Neutrophil (primary cell): Measurements from ENCODE around the gene FLT1.

Source experiments
- H3K27ac ChIP-seq: fragments of 200-600 bp; sonication (generic); 2 replicates; pipeline ENCODE4 v1.5.1; 2016; ENCODE audit warnings: mild to moderate bottlenecking, moderate library complexity
- H3K27me3 ChIP-seq: fragments of 200-600 bp; sonication (generic); 2 replicates; pipeline ENCODE4 v1.6.0; 2016; ENCODE audit warnings: mild to moderate bottlenecking
- H3K36me3 ChIP-seq: fragments of 200-600 bp; sonication (generic); 2 replicates; pipeline ENCODE4 v1.5.1; 2017
- H3K4me1 ChIP-seq, 2 experiments: fragments of 200-600 bp in 1 of 2; sonication (generic) in 1 of 2; 1 replicate in 1 of 2; 2 replicates in 1 of 2; pipeline versions ENCODE4 v1.5.1 to v1.6.1; 2013 to 2016; ENCODE audit warnings: low read depth in 1 of 2, low read length in 1 of 2, mild to moderate bottlenecking in 1 of 2, moderate library complexity in 1 of 2; ENCODE audit not compliant: control insufficient read depth in 1 of 2, insufficient read depth in 1 of 2
- H3K4me3 ChIP-seq, 2 experiments: fragments of 200-600 bp in 1 of 2; sonication (generic) in 1 of 2; 1 replicate in 1 of 2; 2 replicates in 1 of 2; pipeline ENCODE4 v1.5.1; 2013 to 2016; ENCODE audit warnings: low read depth in 1 of 2, low read length in 1 of 2, mild to moderate bottlenecking in 1 of 2, moderate library complexity in 1 of 2
- H3K9me3 ChIP-seq: fragments of 200-600 bp; sonication (generic); 2 replicates; pipeline ENCODE4 v1.5.1; 2016
- TF ChIP-seq, protein P1 (sequence below): fragments of 200-600 bp; sonication (generic); IDR thresholded peaks from 2 replicates; pipeline ENCODE4 v1.5.1; 2016; ENCODE audit warnings: antibody characterized with exemption

FLT1 gene

DNA sequence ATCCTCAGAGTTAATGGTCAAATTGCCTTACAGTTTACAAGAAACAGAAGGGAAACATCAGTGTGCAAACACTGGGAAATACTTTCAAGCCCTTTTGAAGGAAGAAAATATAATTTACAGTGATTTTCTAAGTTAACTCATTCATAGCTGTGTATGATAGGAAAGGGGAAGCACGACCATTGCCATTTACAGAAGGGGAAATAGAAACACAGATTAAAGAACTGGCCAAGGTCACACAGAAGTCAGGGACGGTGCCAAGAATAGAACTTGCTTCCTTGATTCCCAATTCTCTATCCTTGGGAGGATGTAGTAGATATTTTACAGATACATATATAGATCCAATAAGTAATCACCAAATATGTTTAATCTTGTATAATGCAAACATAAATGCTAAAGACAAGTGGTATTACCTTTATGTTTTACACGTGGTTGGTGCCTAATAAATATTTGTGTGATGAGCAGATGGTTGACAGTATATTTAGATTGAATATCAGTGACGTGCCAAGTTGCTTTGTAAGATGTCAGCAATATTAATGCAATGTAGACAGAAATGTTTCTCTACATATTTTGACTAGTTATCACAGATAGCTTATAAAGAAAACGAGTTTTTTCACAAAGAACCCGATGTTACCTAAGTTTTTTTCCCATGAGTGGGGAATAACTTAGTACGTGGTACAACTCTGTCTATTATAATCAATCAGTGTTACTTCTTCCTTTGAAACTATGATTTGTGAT lies 73.1 kb downstream of the FLT1 start:
- Histone ChIP-seq H3K27me3 (peaks cover 31% of the 10 kb centered on the region), H3K36me3 (no peaks in the 10 kb centered on the region), H3K4me1 (peaks cover 22 to 24% of the 10 kb centered on the region in 2 experiments), H3K4me3 (no peak overlapping the region), H3K9me3 (no peaks in the 10 kb centered on the region), H3K27ac (no peak overlapping the region)
- TF ChIP-seq, protein P1, sequence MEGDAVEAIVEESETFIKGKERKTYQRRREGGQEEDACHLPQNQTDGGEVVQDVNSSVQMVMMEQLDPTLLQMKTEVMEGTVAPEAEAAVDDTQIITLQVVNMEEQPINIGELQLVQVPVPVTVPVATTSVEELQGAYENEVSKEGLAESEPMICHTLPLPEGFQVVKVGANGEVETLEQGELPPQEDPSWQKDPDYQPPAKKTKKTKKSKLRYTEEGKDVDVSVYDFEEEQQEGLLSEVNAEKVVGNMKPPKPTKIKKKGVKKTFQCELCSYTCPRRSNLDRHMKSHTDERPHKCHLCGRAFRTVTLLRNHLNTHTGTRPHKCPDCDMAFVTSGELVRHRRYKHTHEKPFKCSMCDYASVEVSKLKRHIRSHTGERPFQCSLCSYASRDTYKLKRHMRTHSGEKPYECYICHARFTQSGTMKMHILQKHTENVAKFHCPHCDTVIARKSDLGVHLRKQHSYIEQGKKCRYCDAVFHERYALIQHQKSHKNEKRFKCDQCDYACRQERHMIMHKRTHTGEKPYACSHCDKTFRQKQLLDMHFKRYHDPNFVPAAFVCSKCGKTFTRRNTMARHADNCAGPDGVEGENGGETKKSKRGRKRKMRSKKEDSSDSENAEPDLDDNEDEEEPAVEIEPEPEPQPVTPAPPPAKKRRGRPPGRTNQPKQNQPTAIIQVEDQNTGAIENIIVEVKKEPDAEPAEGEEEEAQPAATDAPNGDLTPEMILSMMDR: no peak

DNA sequence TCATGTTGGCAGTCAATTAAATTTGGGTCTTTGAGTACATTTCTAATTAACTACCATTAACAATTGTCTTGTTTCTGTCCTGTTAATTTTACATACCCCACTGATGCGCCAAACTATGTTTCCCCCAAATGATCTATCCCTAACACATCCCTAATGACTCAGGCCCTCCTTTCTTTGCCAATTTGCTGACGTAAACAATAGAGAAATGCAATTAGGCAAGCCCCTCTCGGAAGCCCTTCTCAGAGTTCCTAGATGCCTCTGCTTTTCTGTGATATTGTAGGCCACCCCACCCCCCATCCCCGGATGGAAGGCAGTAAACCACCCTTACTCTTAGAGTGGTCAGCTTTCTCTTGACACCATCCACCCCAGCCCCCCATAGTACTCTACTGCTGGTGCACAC lies 74.2 kb downstream of the FLT1 start:
- no peak overlapping the region for H3K4me3 ChIP-seq
- H3K27ac ChIP-seq: no peak overlapping the region
- H3K9me3 ChIP-seq: no peaks in the 10 kb centered on the region
- H3K27me3 ChIP-seq: peaks cover 31% of the 10 kb centered on the region
- TF ChIP-seq, protein P1: no peak
- no peaks in the 10 kb centered on the region for H3K36me3 ChIP-seq
- H3K4me1 ChIP-seq: peaks cover 30 to 31% of the 10 kb centered on the region in 2 experiments

DNA sequence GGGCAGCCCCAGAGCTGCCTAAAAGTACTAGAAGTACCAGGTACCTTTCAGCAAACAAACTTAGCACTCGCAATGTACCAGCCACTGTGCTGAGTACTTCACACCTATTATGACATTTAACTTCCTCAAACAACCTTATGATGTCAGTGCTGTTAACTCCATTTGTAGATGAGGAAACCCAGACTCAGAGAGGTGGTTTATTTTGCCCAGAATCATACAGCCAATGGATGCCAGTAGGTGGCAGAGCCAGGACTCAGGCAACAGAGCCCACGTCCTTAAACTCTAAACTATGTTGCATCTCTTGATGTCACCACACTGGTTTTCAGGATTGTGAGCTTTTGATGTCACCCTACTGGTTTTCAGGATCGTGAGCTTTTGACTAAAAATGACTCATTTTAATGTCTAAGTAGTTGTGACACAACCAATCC lies 78.9 kb downstream of the FLT1 start:
- H3K9me3 ChIP-seq: no peaks in the 10 kb centered on the region
- no peaks in the 10 kb centered on the region for H3K36me3 ChIP-seq

DNA sequence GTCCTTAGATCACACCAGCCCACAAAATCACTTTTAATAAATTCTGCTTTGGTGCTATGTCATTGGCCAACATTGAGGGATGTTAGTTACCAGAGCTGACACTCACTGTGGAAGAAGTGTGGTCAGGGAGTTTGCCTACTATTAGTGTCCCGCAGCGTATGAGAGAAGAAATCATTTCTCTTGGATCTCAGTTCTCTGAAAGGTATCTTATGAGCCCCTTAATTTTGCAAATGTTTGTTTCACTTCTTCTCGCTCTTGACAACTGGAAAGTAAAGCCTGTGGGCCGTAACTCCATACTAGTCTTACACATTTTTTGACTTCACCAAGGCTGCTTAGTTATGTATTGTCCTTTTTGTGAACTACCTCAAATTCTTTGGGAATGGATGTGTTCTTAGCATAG lies 80.9 kb downstream of the FLT1 start:
- TF ChIP-seq, protein P1: no peak
- Histone ChIP-seq H3K4me1 (peaks cover 10 to 11% of the 10 kb centered on the region in 2 experiments), H3K27ac (no peak overlapping the region), H3K36me3 (no peaks in the 10 kb centered on the region), H3K4me3 (no peak overlapping the region), H3K9me3 (no peaks in the 10 kb centered on the region), H3K27me3 (peaks cover 35% of the 10 kb centered on the region)

More for the DNA sequence above, 78.9 kb downstream of the FLT1 start:
- H3K27ac ChIP-seq: peak overlapping the region; percentile 7
- H3K27me3 ChIP-seq: peaks cover 26% of the 10 kb centered on the region
- no peak overlapping the region for H3K4me3 ChIP-seq
- peaks cover 10 to 11% of the 10 kb centered on the region in 2 experiments for H3K4me1 ChIP-seq
- TF ChIP-seq, protein P1: no peak

- peaks cover 10 to 11% of the 10 kb centered on the region in 2 experiments for H3K4me1 ChIP-seq
- no peak overlapping the region for H3K27ac ChIP-seq
- H3K36me3 ChIP-seq: no peaks in the 10 kb centered on the region
- H3K4me3 ChIP-seq: no peak overlapping the region
- TF ChIP-seq, protein P1: no peak
- H3K9me3 ChIP-seq: no peaks in the 10 kb centered on the region
- peaks cover 39% of the 10 kb centered on the region for H3K27me3 ChIP-seq
Measured at GRCh38 chr13:28412981-28413380, 81.9 kb downstream of the FLT1 start.
